Smooth muscle cell (in vitro differentiated cells): ENCODE results near the gene EMC7. TPM values are rescaled to one million over a fixed set of nuclear protein-coding genes. Genes with fewer than 3 reads are reported as not detected.

Source experiments
- DNase-seq: peaks from one replicate; lab custom pipeline; 2025; ENCODE audit not compliant: unreplicated experiment; lab: John Stamatoyannopoulos, UW
- H2AFZ ChIP-seq: fragments of 200-600 bp; sonication (generic); 2 replicates; pipeline ENCODE4 v1.6.0; 2016; ENCODE audit warnings: antibody characterized with exemption, low read depth, mild to moderate bottlenecking
- H3F3A ChIP-seq: fragments of 200-600 bp; sonication (generic); 2 replicates; pipeline ENCODE4 v1.6.0; 2017; ENCODE audit warnings: antibody characterized with exemption, low read depth
- H3K27ac ChIP-seq: fragments of 200-600 bp; sonication (generic); 2 replicates; pipeline ENCODE4 v1.5.1; 2016; ENCODE audit warnings: low read depth, mild to moderate bottlenecking
- H3K27me3 ChIP-seq: fragments of 200-600 bp; sonication (generic); 2 replicates; pipeline ENCODE4 v1.6.1; 2016; ENCODE audit warnings: low read depth, mild to moderate bottlenecking
- H3K36me3 ChIP-seq: fragments of 200-600 bp; sonication (generic); 2 replicates; pipeline ENCODE4 v1.5.1; 2016; ENCODE audit warnings: low read depth
- H3K4me1 ChIP-seq: fragments of 200-600 bp; sonication (generic); 2 replicates; pipeline ENCODE4 v1.5.1; 2016; ENCODE audit warnings: low read depth
- H3K4me2 ChIP-seq: fragments of 200-600 bp; sonication (generic); 2 replicates; pipeline ENCODE4 v1.6.0; 2016; ENCODE audit warnings: mild to moderate bottlenecking
- H3K4me3 ChIP-seq: fragments of 200-600 bp; sonication (generic); 2 replicates; pipeline ENCODE4 v1.5.1; 2016; ENCODE audit warnings: mild to moderate bottlenecking
- H3K79me2 ChIP-seq: fragments of 200-600 bp; sonication (generic); 2 replicates; pipeline ENCODE4 v1.6.0; 2016; ENCODE audit warnings: low read depth, mild to moderate bottlenecking
- H3K9ac ChIP-seq: fragments of 200-600 bp; sonication (generic); 2 replicates; pipeline ENCODE4 v1.6.0; 2016; ENCODE audit warnings: low read depth
- H3K9me3 ChIP-seq: fragments of 200-600 bp; sonication (generic); replicated peaks from 2 replicates; pipeline ENCODE4 v1.5.1; 2016; ENCODE audit warnings: low read depth
- H4K20me1 ChIP-seq: fragments of 200-600 bp; sonication (generic); 2 replicates; pipeline ENCODE4 v1.6.0; 2016; ENCODE audit warnings: low read depth
- CTCF ChIP-seq: fragments of 200-600 bp; sonication (generic); IDR thresholded peaks from 2 replicates; pipeline ENCODE4 v1.5.1; 2017; ENCODE audit warnings: borderline replicate concordance, mild to moderate bottlenecking, antibody characterized with exemption; ENCODE audit not compliant: insufficient read depth, poor library complexity, severe bottlenecking
- whole genome bisulfite sequencing: methylation state at CpG from one replicate; pipeline ENCODE4 v1.1.7; 2016; ENCODE audit warnings: low lambda C conversion rate; 5-methylcytosine and 5-hydroxymethylcytosine counted together
- polyA plus RNA-seq: library from polyadenylated mRNA; unstranded; fragments of >200 nt; fragmentation: Nextera tagmentation; extraction: Ambion mirVana; gene quantifications from 2 replicates; pipeline ENCODE4 v1.2.1, GENCODE V29; 2016
- total RNA-seq: library from RNA; depleted of rRNA; stranded (reverse); fragments of >200 nt; gene quantifications from 2 replicates; pipeline ENCODE4 v1.2.3, GENCODE V29; 2014

EMC7 gene
- total and polyA plus RNA-seq, 2 experiments from 2014 or later = 84.2 to 218 TPM

GRCh38 chr15:34038023-34038870, 63.4 kb downstream of the EMC7 start:
- Histone ChIP-seq H4K20me1 (no peaks in the 10 kb centered on the region), H2AFZ (peak overlapping the region; percentile 73), H3K9me3 (no peaks in the 10 kb centered on the region), H3K9ac (peak overlapping the region; percentile 61), H3K4me3 (peak overlapping the region; percentile 63), H3K4me2 (peak overlapping the region; percentile 89), H3K79me2 (peaks cover 12% of the 10 kb centered on the region), H3K36me3 (no peaks in the 10 kb centered on the region), H3F3A (no peaks in the 10 kb centered on the region), H3K27ac (peak overlapping the region; percentile 58), H3K4me1 (peaks cover 6% of the 10 kb centered on the region), H3K27me3 (no peaks in the 10 kb centered on the region)
- peak; percentile 49 for DNase-seq
- 2% methylated on average over 44 of the region's 70 CpGs for WGBS
- TF ChIP-seq CTCF = no peak

Other genes with a start within 250 kb of the EMC7 start
- gene CHRM5, start 133.4 kb downstream of the EMC7 start, total RNA-seq = not detected in 2 replicates
- 0.05 TPM in 1 of 2 replicates, not detected in the other for gene CHRM5, start 133.4 kb downstream of the EMC7 start, polyA plus RNA-seq
- gene AVEN, start 62.7 kb downstream of the EMC7 start, total RNA-seq = 8.2 and 10.6 TPM in 2 replicates
- gene AVEN, start 62.7 kb downstream of the EMC7 start, polyA plus RNA-seq = 15.2 and 15.7 TPM in 2 replicates
- gene PGBD4, start 221 bp upstream of the EMC7 start, total RNA-seq = 0.81 and 1.3 TPM in 2 replicates
- gene PGBD4, start 221 bp upstream of the EMC7 start, polyA plus RNA-seq = 0.20 and 0.62 TPM in 2 replicates
- gene KATNBL1, start 108.2 kb upstream of the EMC7 start, total RNA-seq = 91.8 and 145 TPM in 2 replicates
- gene KATNBL1, start 108.2 kb upstream of the EMC7 start, polyA plus RNA-seq = 62.3 and 65.5 TPM in 2 replicates
- 128 and 146 TPM in 2 replicates for gene EMC4, start 123.2 kb upstream of the EMC7 start, total RNA-seq
- 194 and 227 TPM in 2 replicates for gene EMC4, start 123.2 kb upstream of the EMC7 start, polyA plus RNA-seq
- gene SLC12A6, start 235.9 kb upstream of the EMC7 start, total RNA-seq = 9.1 and 11.3 TPM in 2 replicates
- gene SLC12A6, start 235.9 kb upstream of the EMC7 start, polyA plus RNA-seq = 3.0 and 3.4 TPM in 2 replicates
- 282 and 306 TPM in 2 replicates for gene NOP10, start 241.3 kb upstream of the EMC7 start, total RNA-seq
- gene NOP10, start 241.3 kb upstream of the EMC7 start, polyA plus RNA-seq = 305 and 319 TPM in 2 replicates
- not detected in 2 replicates for gene NUTM1, start 241.5 kb upstream of the EMC7 start, total RNA-seq
- gene NUTM1, start 241.5 kb upstream of the EMC7 start, polyA plus RNA-seq = not detected in 2 replicates